Stimulated activated CD8-positive, alpha-beta memory T cell treated with anti-CD3 and anti-CD28 coated beads, Interleukin-4, amount 100 ng/mL, for 48 hours (primary cell): ENCODE data around the gene FOCAD.

Experiments used
- DNase-seq: peaks from one replicate; pipeline ENCODE4 v3.0.0-alpha.2; 2020

Gene FOCAD

GRCh38 chr9:20804489-20805250 lies 120.6 kb downstream of the FOCAD start:
- no peak for DNase-seq

GRCh38 chr9:20805766-20806165 lies 121.7 kb downstream of the FOCAD start:
- DNase-seq = no peak

GRCh38 chr9:20808002-20808401 lies 123.9 kb downstream of the FOCAD start:
- no peak for DNase-seq

- no peak for DNase-seq
These were observed 127.8 kb downstream of the FOCAD start for GRCh38 chr9:20811872-20812271.

- DNase-seq = no peak
These were observed 132.1 kb downstream of the FOCAD start for GRCh38 chr9:20815923-20816703.

- no peak for DNase-seq
These were observed 139.0 kb downstream of the FOCAD start for GRCh38 chr9:20823051-20823450.

- DNase-seq = no peak
These were observed 147.0 kb downstream of the FOCAD start for GRCh38 chr9:20831028-20831427.

GRCh38 chr9:20832775-20833174 lies 148.7 kb downstream of the FOCAD start:
- DNase-seq = no peak

- no peak for DNase-seq
These were observed 151.6 kb downstream of the FOCAD start for GRCh38 chr9:20835377-20836286.

GRCh38 chr9:20837166-20837565 lies 153.1 kb downstream of the FOCAD start:
- no peak for DNase-seq

GRCh38 chr9:20838218-20838617 lies 154.2 kb downstream of the FOCAD start:
- no peak for DNase-seq

- DNase-seq = no peak
These were observed 160.9 kb downstream of the FOCAD start for GRCh38 chr9:20844916-20845315.

- no peak for DNase-seq
These were observed 164.4 kb downstream of the FOCAD start for GRCh38 chr9:20848490-20848889.

- DNase-seq = no peak
These were observed 169.8 kb downstream of the FOCAD start for GRCh38 chr9:20853866-20854265.

- DNase-seq = no peak
These were observed 170.4 kb downstream of the FOCAD start for GRCh38 chr9:20854444-20854843.

GRCh38 chr9:20863945-20864344 lies 179.9 kb downstream of the FOCAD start:
- DNase-seq = no peak

GRCh38 chr9:20865347-20865746 lies 181.3 kb downstream of the FOCAD start:
- DNase-seq = no peak

GRCh38 chr9:20870115-20870514 lies 186.1 kb downstream of the FOCAD start:
- no peak for DNase-seq

- no peak for DNase-seq
These were observed 188.4 kb downstream of the FOCAD start for GRCh38 chr9:20872340-20872977.

GRCh38 chr9:20873240-20873865 lies 189.3 kb downstream of the FOCAD start:
- no peak for DNase-seq

- no peak for DNase-seq
These were observed 196.2 kb downstream of the FOCAD start for GRCh38 chr9:20880271-20880670.

- DNase-seq = no peak
These were observed 196.6 kb downstream of the FOCAD start for GRCh38 chr9:20880675-20881074.
